Muscle layer of duodenum (tissue), 2 donors: ENCODE results near the gene CLMP.
A peak's percentile ranks its signal among the peaks of the same experiment; 100 is the strongest.

Experiments
- H3K27ac ChIP-seq: one replicate; pipeline ENCODE4 v1.7.0; 2013; ENCODE audit warnings: mild to moderate bottlenecking, low read length
- H3K27me3 ChIP-seq: one replicate; pipeline ENCODE4 v1.7.0; 2013; ENCODE audit warnings: low read depth, mild to moderate bottlenecking, control low read depth, low read length
- H3K36me3 ChIP-seq, 2 donors: one replicate each; pipeline ENCODE4 v1.7.0; 2013; ENCODE audit warnings: low read length in 2 of 2, control low read depth in 1 of 2, mild to moderate bottlenecking in 1 of 2; ENCODE audit not compliant: insufficient read depth in 2 of 2, control insufficient read depth in 1 of 2
- H3K4me1 ChIP-seq, 2 donors: one replicate each; pipeline ENCODE4 v1.7.0; 2013; ENCODE audit warnings: low read length in 2 of 2, mild to moderate bottlenecking in 2 of 2, control low read depth in 1 of 2, moderate library complexity in 1 of 2; ENCODE audit not compliant: insufficient read depth in 2 of 2, control insufficient read depth in 1 of 2
- H3K4me3 ChIP-seq, 2 donors: one replicate each; pipeline ENCODE4 v1.7.0; 2013; ENCODE audit warnings: low read length in 2 of 2, low read depth in 1 of 2, mild to moderate bottlenecking in 1 of 2
- H3K9me3 ChIP-seq, 2 donors: one replicate each; pipeline ENCODE4 v1.7.0; 2013; ENCODE audit warnings: low read length in 2 of 2, control low read depth in 1 of 2, mild to moderate bottlenecking in 1 of 2; ENCODE audit not compliant: control insufficient read depth in 1 of 2
- donor health status: healthy.

CLMP gene

DNA sequence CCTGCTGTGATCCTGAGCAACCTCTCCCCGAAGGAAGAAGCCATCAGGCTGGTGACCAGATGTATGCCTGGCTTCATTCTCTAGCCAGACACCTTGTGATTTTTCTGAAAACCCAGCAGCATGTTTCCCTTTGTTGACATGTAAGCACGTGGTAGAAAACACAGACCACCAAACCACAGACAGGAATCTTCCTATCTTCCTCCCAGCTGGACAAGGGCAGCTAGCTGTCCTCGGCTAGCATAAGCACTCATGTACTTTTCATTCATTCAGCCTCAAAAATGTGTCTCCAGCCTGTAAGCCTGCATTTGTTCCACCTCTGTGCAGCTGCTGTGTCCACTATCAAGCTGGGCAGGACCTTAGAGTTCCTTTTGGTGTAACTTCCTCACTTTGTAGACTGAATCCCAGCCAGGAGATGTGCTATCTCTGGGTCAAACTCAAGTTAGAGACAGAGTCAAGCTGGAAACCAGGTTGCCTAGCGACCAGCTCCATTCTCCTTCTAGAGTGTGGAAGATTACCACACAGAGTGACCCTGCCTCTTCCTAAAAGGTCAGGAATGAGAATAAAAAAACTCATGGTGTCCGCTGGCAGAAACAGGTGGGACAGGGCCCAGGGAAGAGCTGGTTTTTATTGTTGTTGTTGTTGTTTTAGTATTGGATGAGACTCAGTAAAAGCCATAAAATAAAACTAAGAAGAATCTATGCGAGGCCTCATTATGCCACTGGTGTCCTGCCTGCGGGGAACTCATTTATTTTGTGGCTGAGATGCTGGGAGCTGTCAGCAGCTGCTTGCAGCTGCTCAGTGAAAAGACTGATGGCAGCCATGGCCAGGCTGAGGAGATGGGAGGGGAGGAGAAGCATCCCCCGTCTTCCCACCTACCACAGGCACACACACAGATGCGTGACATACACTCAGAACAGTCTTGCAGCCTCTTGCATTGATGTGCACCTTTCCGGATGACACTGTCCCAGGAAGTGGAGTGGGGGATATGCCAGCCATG is 7.4 kb upstream of the CLMP start:
- Histone ChIP-seq H3K27ac (peak overlapping the region; percentile 48), H3K27me3 (no peaks in the 10 kb centered on the region), H3K36me3 (no peaks in the 10 kb centered on the region), H3K9me3 (no peaks in the 10 kb centered on the region), H3K4me3 (no peak overlapping the region), H3K4me1 (peaks cover 0 to 20% of the 10 kb centered on the region in 2 donors)

DNA sequence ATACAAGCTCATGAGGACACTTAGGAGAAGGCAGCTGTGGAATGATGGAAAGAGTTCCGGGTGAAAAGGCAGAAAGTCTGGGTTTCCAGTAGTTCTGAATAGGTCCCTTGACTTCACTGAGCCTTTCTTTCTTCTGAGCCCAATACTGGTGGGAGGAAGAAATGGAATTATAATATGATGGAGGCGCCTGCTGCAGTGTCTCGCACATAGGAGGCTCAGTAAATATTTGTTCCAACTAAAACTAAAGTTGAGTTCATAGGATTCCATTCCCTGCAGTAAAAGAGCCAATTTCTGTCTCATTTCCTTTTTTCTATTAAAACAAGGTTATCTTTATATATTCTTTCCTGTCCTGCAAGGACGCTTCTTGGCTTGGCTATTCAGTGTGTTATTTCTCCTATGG is 5.2 kb upstream of the CLMP start:
- H3K27ac ChIP-seq: no peak overlapping the region
- H3K4me3 ChIP-seq: no peak overlapping the region
- H3K36me3 ChIP-seq: no peaks in the 10 kb centered on the region
- H3K4me1 ChIP-seq: peaks cover 0 to 34% of the 10 kb centered on the region in 2 donors
- no peaks in the 10 kb centered on the region for H3K9me3 ChIP-seq
- H3K27me3 ChIP-seq: no peaks in the 10 kb centered on the region

DNA sequence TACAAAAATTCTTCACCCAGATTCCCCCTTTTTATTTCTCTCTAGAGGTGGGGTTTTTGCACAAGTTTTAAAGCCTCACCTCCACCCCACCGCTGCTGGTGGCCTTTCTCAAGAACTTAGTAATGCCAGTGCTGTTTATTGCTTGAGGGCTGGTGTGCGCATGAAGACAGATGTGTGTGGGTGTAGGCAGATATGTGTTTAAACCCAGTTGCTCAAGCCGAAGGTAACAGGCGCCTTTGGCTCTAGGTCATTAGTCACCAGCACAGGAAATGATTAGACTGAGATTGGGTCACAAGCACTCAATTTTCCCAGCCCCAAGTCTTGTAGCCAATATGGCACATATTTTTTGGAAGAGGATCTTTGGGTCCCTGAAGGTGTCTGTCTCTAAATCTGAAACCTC is 2.7 kb upstream of the CLMP start:
- Histone ChIP-seq H3K27ac (no peak overlapping the region), H3K4me1 (peaks cover 0 to 20% of the 10 kb centered on the region in 2 donors), H3K36me3 (peaks cover 0 to 4% of the 10 kb centered on the region in 2 donors), H3K4me3 (no peak overlapping the region), H3K9me3 (no peaks in the 10 kb centered on the region), H3K27me3 (no peaks in the 10 kb centered on the region)

DNA sequence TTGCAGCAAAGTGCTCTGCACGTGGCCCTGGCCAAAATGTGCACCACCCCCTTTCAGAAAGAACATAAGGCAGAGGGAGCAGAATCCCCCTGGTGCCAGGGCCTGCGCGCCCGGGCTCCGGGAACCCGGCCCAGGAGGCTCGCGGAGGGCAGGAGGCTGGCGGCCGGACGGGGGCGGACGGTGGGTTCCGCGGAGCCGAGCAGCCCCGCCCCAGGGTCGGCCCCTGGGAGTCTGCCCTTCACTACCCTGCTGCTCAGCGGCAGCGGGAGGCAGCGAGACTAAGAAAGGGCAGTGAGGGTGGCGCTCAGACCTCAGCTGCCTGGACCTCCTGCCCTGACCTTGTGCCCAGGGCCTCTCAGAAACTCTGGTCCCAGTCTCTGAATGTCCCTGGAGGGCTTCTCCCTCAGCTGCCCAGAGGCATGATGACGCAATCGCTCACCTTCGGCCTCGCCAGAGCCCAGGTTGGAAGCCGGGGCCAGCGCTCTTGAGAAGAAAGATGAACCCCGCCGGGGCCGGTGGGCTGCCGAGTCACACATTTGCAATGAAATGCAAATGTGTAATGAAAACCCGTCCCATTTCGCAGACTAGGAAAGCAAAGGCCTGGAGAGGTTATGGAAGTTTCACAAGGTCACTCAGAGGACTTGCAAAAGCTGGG is 1.1 kb upstream of the CLMP start:
- no peaks in the 10 kb centered on the region for H3K27me3 ChIP-seq
- peaks cover 0 to 4% of the 10 kb centered on the region in 2 donors for H3K36me3 ChIP-seq
- H3K9me3 ChIP-seq: no peaks in the 10 kb centered on the region
- peak overlapping the region in 1 of 2 donors; percentile 75 for H3K4me3 ChIP-seq
- H3K27ac ChIP-seq: peak overlapping the region; percentile 77
- H3K4me1 ChIP-seq: peaks cover 0 to 21% of the 10 kb centered on the region in 2 donors

GRCh38 chr11:123194337-123195187 is 486 bp downstream of the CLMP start:
- H3K4me1 ChIP-seq: peaks cover 0 to 26% of the 10 kb centered on the region in 2 donors
- H3K27ac ChIP-seq: peak overlapping the region; percentile 83
- no peaks in the 10 kb centered on the region for H3K27me3 ChIP-seq
- peak overlapping the region; percentile 73 to 75 for H3K4me3 ChIP-seq
- peaks cover 0 to 4% of the 10 kb centered on the region in 2 donors for H3K36me3 ChIP-seq
- no peaks in the 10 kb centered on the region for H3K9me3 ChIP-seq

- H3K27ac ChIP-seq: peak overlapping the region; percentile 83
These were observed 1.3 kb downstream of the CLMP start for GRCh38 chr11:123193742-123194141.

GRCh38 chr11:123191939-123192338 is 3.1 kb downstream of the CLMP start:
- no peaks in the 10 kb centered on the region for H3K27me3 ChIP-seq
- no peaks in the 10 kb centered on the region for H3K9me3 ChIP-seq
- peaks cover 12 to 34% of the 10 kb centered on the region in 2 donors for H3K4me1 ChIP-seq
- H3K4me3 ChIP-seq: peak overlapping the region; percentile 73 to 75
- peak overlapping the region; percentile 40 for H3K27ac ChIP-seq
- peaks cover 0 to 11% of the 10 kb centered on the region in 2 donors for H3K36me3 ChIP-seq

More at GRCh38 chr11:123193742-123194141, 1.3 kb downstream of the CLMP start:
- Histone ChIP-seq H3K27me3 (no peaks in the 10 kb centered on the region), H3K4me3 (peak overlapping the region; percentile 73 to 75), H3K9me3 (no peaks in the 10 kb centered on the region), H3K4me1 (peaks cover 1 to 27% of the 10 kb centered on the region in 2 donors), H3K36me3 (peaks cover 0 to 4% of the 10 kb centered on the region in 2 donors)

DNA sequence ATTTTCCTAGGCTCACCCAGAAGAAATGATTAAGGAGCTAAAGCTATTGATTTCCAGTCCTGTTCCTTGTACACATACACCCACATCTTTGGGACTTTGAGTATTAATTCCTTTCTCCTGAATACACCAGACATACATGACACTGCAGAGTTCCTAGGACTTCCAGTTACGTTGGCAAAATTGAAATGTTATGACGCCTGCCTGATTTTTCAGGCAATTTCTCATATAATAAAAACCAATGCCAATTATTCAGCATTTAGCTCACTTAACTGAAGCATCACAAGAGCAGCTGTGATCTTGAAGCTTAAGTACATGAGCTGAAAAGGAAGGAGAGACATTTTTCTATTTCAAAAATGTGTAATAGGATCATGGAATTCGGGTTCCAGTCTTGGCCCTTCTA is 4.5 kb downstream of the CLMP start:
- H3K9me3 ChIP-seq: no peaks in the 10 kb centered on the region
- H3K36me3 ChIP-seq: peaks cover 0 to 11% of the 10 kb centered on the region in 2 donors
- no peaks in the 10 kb centered on the region for H3K27me3 ChIP-seq
- H3K4me3 ChIP-seq: no peak overlapping the region
- H3K27ac ChIP-seq: peak overlapping the region; percentile 40
- peaks cover 12 to 22% of the 10 kb centered on the region in 2 donors for H3K4me1 ChIP-seq

- H3K4me1 ChIP-seq: peaks cover 12 to 33% of the 10 kb centered on the region in 2 donors
- peak overlapping the region; percentile 81 for H3K27ac ChIP-seq
- peaks cover 0 to 7% of the 10 kb centered on the region in 2 donors for H3K36me3 ChIP-seq
- no peaks in the 10 kb centered on the region for H3K9me3 ChIP-seq
- H3K27me3 ChIP-seq: no peaks in the 10 kb centered on the region
- peak overlapping the region in 1 of 2 donors; percentile 42 for H3K4me3 ChIP-seq
These were observed 6.4 kb downstream of the CLMP start for GRCh38 chr11:123188508-123189165.

DNA sequence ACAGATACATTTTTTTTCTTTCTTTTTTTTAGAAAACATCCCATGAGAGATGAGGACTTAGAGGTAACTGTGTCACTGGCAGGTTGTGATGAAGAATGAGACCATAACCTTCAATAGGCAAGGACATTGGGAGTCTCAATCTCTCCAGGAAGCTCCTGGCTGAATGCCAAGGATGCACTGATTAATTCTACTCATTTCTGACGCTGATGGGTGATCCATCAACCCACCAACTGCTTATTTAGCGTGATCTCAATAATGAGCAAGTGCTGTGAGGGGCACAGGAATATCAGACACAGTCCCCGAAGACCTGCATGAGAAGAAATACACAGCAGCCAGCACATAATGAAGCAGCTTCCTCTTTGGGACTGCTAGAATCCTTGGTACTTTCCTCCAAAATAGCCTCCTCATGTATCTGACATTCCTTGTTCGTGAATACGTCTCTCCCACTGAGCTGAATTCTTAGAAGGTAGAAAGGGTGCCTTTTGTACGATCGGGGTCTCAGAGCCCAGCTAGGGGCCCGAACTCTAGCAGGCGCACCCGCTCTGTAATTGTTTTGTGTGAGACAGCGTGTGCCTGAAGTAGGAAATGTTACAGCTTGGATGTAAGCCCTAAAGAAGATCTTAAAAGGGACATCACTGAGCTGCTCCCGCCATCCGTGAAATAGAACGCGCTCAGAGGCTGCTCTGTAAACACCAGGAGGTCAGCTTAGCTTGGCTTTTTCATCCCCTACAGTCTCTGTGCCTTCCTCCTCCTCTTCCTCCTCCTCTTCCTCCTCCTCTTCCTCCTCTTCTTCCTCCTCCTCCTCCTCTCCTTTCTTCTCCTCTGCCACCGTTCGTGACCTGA is 7.2 kb downstream of the CLMP start:
- no peaks in the 10 kb centered on the region for H3K9me3 ChIP-seq
- H3K4me1 ChIP-seq: peaks cover 12 to 33% of the 10 kb centered on the region in 2 donors
- peaks cover 0 to 7% of the 10 kb centered on the region in 2 donors for H3K36me3 ChIP-seq
- H3K27ac ChIP-seq: peak overlapping the region; percentile 81
- peak overlapping the region; percentile 2 to 42 for H3K4me3 ChIP-seq
- no peaks in the 10 kb centered on the region for H3K27me3 ChIP-seq
